Activated CD4-positive, alpha-beta T cell treated with anti-CD3 and anti-CD28 coated beads, Interleukin-2, Interleukin-6, amounts not matched to agents 100 ng/mL and 50 ng/mL, durations not matched to agents 16 hours and 8 hours (primary cell): ENCODE measurements around the gene STEAP4.

ENCODE experiments used
- DNase-seq: peaks from one replicate; pipeline ENCODE4 v3.0.0-alpha.2; 2020

The STEAP4 gene

GRCh38 chr7:88306590-88307048 is at the start of gene STEAP4:
Gene STEAP4, minus strand, starts transcription at chr7:88306894. Its CDS starts 22,625 bp downstream, at chr7:88284269.
- DNase-seq: peak; percentile 12

GRCh38 chr7:88355011-88355410 is 48.3 kb upstream of the STEAP4 start:
- no peak for DNase-seq

- no peak for DNase-seq
Observed at GRCh38 chr7:88350118-88350517, 43.4 kb upstream of the STEAP4 start.

- DNase-seq: no peak
Observed at GRCh38 chr7:88347517-88347916, 40.8 kb upstream of the STEAP4 start.

GRCh38 chr7:88347090-88347489 is 40.4 kb upstream of the STEAP4 start:
- no peak for DNase-seq

GRCh38 chr7:88346357-88346756 is 39.7 kb upstream of the STEAP4 start:
- no peak for DNase-seq

- no peak for DNase-seq
Observed at GRCh38 chr7:88344956-88345832, 38.5 kb upstream of the STEAP4 start.

- DNase-seq: no peak
Observed at GRCh38 chr7:88344271-88344670, 37.6 kb upstream of the STEAP4 start.

- no peak for DNase-seq
Observed at GRCh38 chr7:88339195-88339922, 32.7 kb upstream of the STEAP4 start.

GRCh38 chr7:88338503-88338902 is 31.8 kb upstream of the STEAP4 start:
- no peak for DNase-seq

GRCh38 chr7:88337572-88337971 is 30.9 kb upstream of the STEAP4 start:
- DNase-seq: no peak

GRCh38 chr7:88331322-88331721 is 24.6 kb upstream of the STEAP4 start:
- no peak for DNase-seq

GRCh38 chr7:88329532-88330463 is 23.1 kb upstream of the STEAP4 start:
- no peak for DNase-seq

GRCh38 chr7:88328787-88329186 is 22.1 kb upstream of the STEAP4 start:
- DNase-seq: no peak

GRCh38 chr7:88324699-88325098 is 18.0 kb upstream of the STEAP4 start:
- DNase-seq: no peak

GRCh38 chr7:88322151-88322550 is 15.5 kb upstream of the STEAP4 start:
- no peak for DNase-seq

GRCh38 chr7:88321694-88322093 is 15.0 kb upstream of the STEAP4 start:
- DNase-seq: no peak

- DNase-seq: no peak
Observed at GRCh38 chr7:88318196-88318595, 11.5 kb upstream of the STEAP4 start.

GRCh38 chr7:88317422-88317821 is 10.7 kb upstream of the STEAP4 start:
- no peak for DNase-seq

- DNase-seq: no peak
Observed at GRCh38 chr7:88316456-88316855, 9.8 kb upstream of the STEAP4 start.

GRCh38 chr7:88315522-88315921 is 8.8 kb upstream of the STEAP4 start:
- no peak for DNase-seq

- no peak for DNase-seq
Observed at GRCh38 chr7:88314061-88314491, 7.4 kb upstream of the STEAP4 start.
